HG03139 (cell line): ENCODE measurements around the gene AP5Z1.

Source experiments
- ATAC-seq: cut with Tn5 transposase; IDR thresholded peaks from one replicate; pipeline ENCODE4 v1.9.1; 2021; ENCODE audit not compliant: unreplicated experiment

Gene AP5Z1

DNA sequence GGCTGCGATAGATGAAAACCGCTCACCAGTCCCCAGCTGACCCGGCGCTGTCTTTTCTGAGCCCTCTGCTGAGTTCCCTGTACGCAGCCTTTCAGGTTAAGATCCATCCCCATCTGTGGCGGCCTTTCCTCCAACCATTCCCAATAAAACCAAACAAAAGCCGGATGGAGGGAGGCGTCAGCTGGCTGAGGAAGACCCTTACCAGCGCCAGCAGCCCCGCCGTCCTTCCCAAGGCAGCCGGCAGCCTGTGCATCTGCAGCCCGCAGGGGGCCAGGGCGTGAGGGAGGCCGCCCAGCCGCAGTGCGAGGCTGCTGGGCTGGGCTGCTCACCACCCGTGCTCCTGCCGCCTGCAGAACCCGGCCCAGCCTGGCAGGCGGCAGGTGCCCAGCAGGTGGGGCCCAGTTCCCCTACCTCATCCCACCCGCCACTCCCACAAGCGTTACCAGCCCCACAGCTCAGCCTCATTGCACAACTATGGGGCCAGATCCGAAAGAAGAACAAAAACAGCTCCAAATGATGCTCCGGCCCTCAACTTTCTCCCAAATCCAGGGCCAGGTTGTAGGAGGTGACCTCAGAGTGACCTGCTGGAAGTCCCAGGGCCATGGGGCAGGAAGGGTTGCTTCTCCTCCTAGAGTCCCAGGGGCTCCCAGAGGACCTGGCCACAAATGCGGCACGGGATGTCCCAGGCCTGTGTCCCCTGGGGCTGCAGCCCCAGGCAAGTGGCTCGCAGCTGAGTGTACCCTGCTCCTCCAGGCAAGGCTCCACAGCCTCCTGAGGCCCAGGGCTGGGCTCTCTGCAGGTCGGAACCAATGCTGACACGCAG, 62.6 kb downstream of the AP5Z1 start:
- no peak for ATAC-seq

DNA sequence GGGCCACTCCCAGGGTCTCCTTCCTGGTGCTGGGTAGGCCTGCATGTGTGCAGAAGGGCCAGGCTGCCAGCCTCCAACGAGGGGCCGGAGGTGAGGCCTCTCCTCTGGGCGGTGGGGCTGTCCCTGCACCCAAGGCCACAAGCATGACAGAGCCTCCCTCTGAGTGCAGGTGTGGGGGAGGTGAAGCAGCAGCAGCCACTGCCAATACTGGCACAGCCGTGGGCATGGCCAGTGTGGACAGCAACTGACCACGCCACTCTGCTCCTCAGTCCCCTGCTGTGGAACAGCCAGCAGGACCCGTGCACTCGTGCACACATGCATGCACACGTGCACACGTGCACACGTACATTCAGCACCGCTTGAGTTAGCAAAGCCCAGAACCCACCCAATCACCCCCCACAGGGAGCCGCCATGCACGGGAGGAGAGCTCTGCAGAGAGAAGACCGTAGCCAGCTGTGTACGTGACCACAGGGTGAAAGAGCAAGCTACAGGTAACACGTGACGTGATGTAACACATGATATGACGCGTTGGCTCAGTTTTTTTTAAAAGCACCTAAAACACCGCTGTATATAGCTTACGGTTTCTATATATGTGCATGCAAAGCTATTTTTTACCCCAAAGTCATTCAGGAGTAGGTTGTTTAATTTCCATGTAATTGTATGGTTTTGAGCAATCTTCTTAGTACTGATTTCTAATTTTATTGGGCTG, 63.4 kb downstream of the AP5Z1 start:
- no peak for ATAC-seq

DNA sequence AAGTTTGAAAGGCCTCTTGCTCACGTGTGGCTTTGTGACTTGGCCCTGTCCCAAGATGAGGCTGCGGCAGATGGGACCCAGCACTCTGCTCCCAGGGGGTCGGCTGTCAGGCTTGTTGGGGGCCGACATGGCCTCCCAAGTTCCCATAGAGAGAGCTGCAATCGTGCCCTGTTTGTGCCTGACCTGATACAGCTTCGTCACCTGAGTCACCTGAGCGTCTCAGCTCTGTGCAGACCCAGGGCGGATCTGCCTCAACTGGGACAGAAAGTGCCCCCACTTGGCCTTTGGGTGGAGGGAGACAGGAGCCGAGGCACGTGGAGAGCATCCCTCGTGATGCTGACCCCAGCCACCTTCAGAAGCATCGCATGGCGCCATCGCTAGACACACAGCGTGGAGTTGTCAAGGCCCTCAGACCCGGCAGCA, 64.7 kb downstream of the AP5Z1 start:
- ATAC-seq, result no peak
